Loucy (cell line): ENCODE results near the gene IL34.

Source experiments
- H2AFZ ChIP-seq: fragments of 200-600 bp; sonication (generic); 2 replicates; pipeline ENCODE4 v1.6.0; 2016; ENCODE audit warnings: antibody characterized with exemption, mild to moderate bottlenecking, low read length, moderate library complexity
- H3F3A ChIP-seq: fragments of 200-600 bp; 2 replicates; pipeline ENCODE4 v1.6.0; 2016; ENCODE audit warnings: antibody characterized with exemption, low read depth, mild to moderate bottlenecking
- H3K27me3 ChIP-seq: fragments of 200-600 bp; sonication (generic); 2 replicates; pipeline ENCODE4 v1.6.1; 2014; ENCODE audit warnings: low read length, mild to moderate bottlenecking; ENCODE audit not compliant: insufficient read depth, poor library complexity, severe bottlenecking
- H3K36me3 ChIP-seq: fragments of 200-600 bp; sonication (generic); 2 replicates; pipeline ENCODE4 v1.6.1; 2016; ENCODE audit warnings: low read length; ENCODE audit not compliant: insufficient read depth
- H3K4me1 ChIP-seq: fragments of 200-600 bp; sonication (generic); 2 replicates; pipeline ENCODE4 v1.5.1; 2014; ENCODE audit warnings: low read length, mild to moderate bottlenecking; ENCODE audit not compliant: insufficient read depth, poor library complexity, severe bottlenecking
- H3K4me2 ChIP-seq: fragments of 200-600 bp; sonication (generic); 2 replicates; pipeline ENCODE4 v1.6.0; 2014; ENCODE audit warnings: antibody characterized with exemption, low read length, low read depth, mild to moderate bottlenecking; ENCODE audit not compliant: poor library complexity, severe bottlenecking
- H3K4me3 ChIP-seq: fragments of 200-600 bp; sonication (generic); 2 replicates; pipeline ENCODE4 v1.5.1; 2014; ENCODE audit warnings: low read length, mild to moderate bottlenecking, mixed read lengths; ENCODE audit not compliant: poor library complexity, severe bottlenecking
- H3K79me2 ChIP-seq: fragments of 200-600 bp; sonication (generic); 2 replicates; pipeline ENCODE4 v1.6.1; 2014; ENCODE audit warnings: low read length; ENCODE audit not compliant: insufficient read depth
- H3K9ac ChIP-seq: fragments of 200-600 bp; sonication (generic); 2 replicates; pipeline ENCODE4 v1.6.0; 2014; ENCODE audit warnings: mild to moderate bottlenecking, low read depth, low read length, moderate library complexity; ENCODE audit not compliant: poor library complexity, severe bottlenecking
- H3K9me2 ChIP-seq: fragments of 200-600 bp; sonication (generic); replicated peaks from 2 replicates; pipeline ENCODE4 v1.6.1; 2016; ENCODE audit warnings: low read depth, low read length, mixed read lengths
- H3K9me3 ChIP-seq: fragments of 200-600 bp; sonication (generic); 2 replicates; pipeline ENCODE4 v1.6.1; 2014; ENCODE audit warnings: mild to moderate bottlenecking, antibody characterized with exemption, low read length, low read depth; ENCODE audit not compliant: insufficient read depth
- H4K20me1 ChIP-seq: fragments of 200-600 bp; sonication (generic); 2 replicates; pipeline ENCODE4 v1.6.0; 2014; ENCODE audit warnings: antibody characterized with exemption, low read length, mild to moderate bottlenecking; ENCODE audit not compliant: insufficient read depth, poor library complexity, severe bottlenecking
- CTCF ChIP-seq: fragments of 200-600 bp; sonication (generic); conservative IDR thresholded peaks from 2 replicates; pipeline ENCODE4 v1.5.1; 2014; ENCODE audit warnings: mild to moderate bottlenecking, antibody characterized with exemption, low read length
- EZH2phosphoT487 ChIP-seq: fragments of 200-600 bp; IDR thresholded peaks from 2 replicates; pipeline ENCODE4 v1.6.1; 2018; ENCODE audit warnings: antibody characterized with exemption, mild to moderate bottlenecking, moderate library complexity, borderline replicate concordance

IL34 gene

DNA sequence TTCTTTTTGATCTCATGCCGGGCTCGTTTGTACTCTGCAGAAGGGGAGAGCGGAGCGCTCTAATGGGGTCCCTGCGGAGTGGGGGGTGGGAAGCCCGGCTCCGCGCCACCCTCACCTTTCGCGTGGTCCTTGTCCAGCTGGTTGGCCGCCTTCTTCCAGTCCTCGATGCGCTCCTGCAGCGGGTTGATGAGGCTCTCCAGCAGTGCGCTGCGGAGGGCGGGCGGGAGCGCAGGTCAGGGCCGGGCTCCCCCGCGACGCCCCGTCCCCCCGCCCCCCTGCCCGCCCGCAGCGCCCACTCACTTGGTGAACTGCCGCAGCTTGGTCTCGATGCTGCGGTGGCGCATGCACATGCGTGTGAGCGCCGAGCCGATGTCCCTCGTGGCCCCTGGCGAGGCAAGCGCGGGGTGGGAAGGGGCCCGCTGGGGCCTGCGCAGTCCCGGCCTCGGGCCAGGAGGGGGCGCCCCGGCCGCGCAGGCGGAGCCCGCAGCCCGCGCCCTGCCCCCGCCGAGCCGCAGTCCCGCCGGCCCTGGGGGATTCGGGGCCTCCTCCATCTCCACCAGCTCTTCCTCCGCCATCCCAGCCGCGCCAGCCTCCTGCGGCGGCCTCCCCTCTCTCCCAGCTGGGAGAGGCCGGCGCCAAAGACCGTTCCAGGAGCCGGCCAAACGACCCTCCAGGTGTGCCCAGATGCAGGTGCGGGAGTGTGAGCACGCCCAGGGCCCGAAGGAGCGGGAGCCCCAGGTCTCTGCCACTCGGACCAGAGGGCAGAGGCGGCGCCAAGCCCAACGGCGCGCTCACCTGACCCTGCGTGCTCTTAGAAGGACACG, 33.5 kb downstream of the IL34 start:
- Histone ChIP-seq H3K4me1 (peaks cover 16% of the 10 kb centered on the region), H3K9ac (no peak overlapping the region), H3K36me3 (no peaks in the 10 kb centered on the region; the same call in 1 of the 2 replicates), H3K4me3 (no peak overlapping the region), H3K79me2 (peaks cover 13% of the 10 kb centered on the region; the same call in 1 of the 2 replicates), H3K4me2 (no peak overlapping the region), H3K9me3 (no peaks in the 10 kb centered on the region), H3K9me2 (no peaks in the 10 kb centered on the region), H3F3A (no peaks in the 10 kb centered on the region), H4K20me1 (peaks cover 6% of the 10 kb centered on the region), H3K27me3 (no peaks in the 10 kb centered on the region), H2AFZ (no peak overlapping the region)
- no peak for TF ChIP-seq EZH2phosphoT487
- TF ChIP-seq CTCF, result no peak

DNA sequence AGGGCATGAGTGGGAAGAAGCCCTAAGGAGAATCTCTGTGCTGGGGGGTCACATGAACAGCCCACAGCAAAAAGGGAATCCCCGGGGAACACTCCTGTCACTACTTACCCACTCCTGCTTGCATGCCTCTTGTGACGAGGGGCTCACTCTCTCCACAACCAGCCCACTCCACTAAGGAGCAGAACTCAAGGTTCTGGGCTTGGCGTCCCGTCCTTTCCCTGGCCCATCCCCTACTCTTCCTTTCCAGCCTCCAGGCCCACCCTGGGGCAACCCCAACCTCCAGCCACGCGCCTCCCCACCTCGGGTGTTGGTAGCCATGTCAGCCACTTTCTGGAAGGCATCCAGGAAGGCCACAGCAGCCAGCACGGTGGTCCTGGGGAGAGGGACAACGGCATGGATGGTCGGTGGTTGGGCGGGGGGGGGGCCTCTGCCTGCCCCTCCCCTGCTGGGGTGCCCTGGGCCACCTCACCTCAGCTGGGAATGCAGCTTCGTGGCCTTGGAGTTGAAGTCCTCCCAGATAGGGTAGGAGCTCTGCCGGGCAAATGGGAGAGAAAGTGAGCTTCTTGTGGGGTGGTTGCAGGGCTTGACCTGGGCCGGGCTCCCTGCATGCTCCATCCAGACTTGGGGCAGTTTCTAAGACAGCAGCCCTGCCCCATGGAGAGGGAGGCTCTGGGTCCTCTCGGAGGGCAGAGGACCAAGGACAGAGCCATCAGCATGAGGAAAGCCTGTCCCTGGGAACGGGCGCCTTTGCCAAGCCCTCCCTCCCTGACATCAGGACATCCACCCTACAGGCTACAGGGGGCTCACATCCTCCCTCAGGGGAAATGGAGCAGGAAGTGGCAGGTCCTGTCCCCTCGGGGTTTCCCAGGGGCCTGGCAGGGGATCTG, 34.4 kb downstream of the IL34 start:
- no peaks in the 10 kb centered on the region for H3F3A ChIP-seq
- peak overlapping the region; percentile 34 for H3K9ac ChIP-seq
- H3K27me3 ChIP-seq, result no peaks in the 10 kb centered on the region
- H3K9me3 ChIP-seq, result no peaks in the 10 kb centered on the region
- H3K4me2 ChIP-seq, result no peak overlapping the region
- H3K79me2 ChIP-seq, result peaks cover 18% of the 10 kb centered on the region; the same call in 1 of the 2 replicates
- H3K4me1 ChIP-seq, result peaks cover 21% of the 10 kb centered on the region
- H3K9me2 ChIP-seq, result no peaks in the 10 kb centered on the region
- H3K4me3 ChIP-seq, result no peak overlapping the region
- H2AFZ ChIP-seq, result no peak overlapping the region
- TF ChIP-seq EZH2phosphoT487 (no peak), CTCF (no peak)
- no peaks in the 10 kb centered on the region; the same call in 1 of the 2 replicates for H3K36me3 ChIP-seq
- H4K20me1 ChIP-seq, result peaks cover 6% of the 10 kb centered on the region

DNA sequence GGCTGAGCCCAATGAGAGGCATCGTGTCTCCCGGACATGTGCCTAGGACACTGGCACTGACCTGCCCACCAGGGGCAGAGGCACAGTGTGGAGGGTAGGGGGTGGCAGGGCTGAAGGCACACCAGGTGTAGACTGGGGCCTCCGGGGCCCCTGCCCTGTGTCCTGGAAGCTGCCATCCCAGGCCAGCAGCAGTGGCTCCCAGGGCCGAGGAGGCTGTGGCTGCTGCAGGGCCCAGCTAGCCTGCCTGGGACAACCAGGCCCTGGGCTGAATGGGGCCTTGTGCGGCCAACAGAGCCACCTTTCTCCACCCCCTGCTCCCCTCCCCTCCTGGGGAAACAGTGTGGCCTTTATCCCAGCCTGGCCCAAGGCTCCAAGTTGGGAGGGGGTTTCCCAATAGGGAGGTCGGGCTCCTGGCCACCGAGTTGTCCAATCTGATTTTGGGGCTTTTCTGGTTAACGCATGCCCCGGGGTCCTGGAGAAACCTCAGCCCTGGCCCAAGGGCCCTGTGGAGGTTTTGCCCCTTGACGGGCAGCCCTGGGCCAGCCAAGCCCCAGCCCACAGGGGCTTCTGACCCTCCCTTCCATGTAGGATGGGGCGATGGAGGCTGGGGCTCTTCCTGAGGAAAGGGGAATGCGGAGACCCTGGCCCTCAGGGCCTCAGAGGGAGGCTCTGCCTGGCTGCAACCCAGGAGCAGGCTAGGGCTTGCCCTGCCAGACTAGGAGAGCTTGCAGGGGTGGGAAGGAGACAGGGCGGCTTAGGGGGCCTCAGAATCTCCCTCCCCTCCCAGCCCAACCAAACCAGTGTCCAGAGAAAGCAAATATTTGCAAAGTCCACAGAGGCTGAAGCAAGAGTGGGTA, 35.3 kb downstream of the IL34 start:
- Histone ChIP-seq H3K9ac (peak overlapping the region; percentile 34), H3F3A (no peaks in the 10 kb centered on the region), H3K4me1 (peaks cover 24% of the 10 kb centered on the region), H3K27me3 (no peaks in the 10 kb centered on the region), H4K20me1 (peaks cover 6% of the 10 kb centered on the region), H3K36me3 (no peaks in the 10 kb centered on the region; the same call in 1 of the 2 replicates), H3K79me2 (peaks cover 18% of the 10 kb centered on the region; the same call in 1 of the 2 replicates), H3K9me3 (no peaks in the 10 kb centered on the region), H3K4me3 (no peak overlapping the region), H3K9me2 (no peaks in the 10 kb centered on the region), H3K4me2 (peak overlapping the region; percentile 35), H2AFZ (no peak overlapping the region)
- TF ChIP-seq CTCF (no peak), EZH2phosphoT487 (no peak)
